OCI-M2 (cell line): Measurements from ENCODE around the gene SPATA9.
A peak's percentile ranks its signal among the peaks of the same experiment; 100 is the strongest.

Experiments used
- DNase-seq: peaks from one replicate; lab custom pipeline; 2025; ENCODE audit not compliant: unreplicated experiment; lab: John Stamatoyannopoulos, UW

Gene SPATA9, protein sequence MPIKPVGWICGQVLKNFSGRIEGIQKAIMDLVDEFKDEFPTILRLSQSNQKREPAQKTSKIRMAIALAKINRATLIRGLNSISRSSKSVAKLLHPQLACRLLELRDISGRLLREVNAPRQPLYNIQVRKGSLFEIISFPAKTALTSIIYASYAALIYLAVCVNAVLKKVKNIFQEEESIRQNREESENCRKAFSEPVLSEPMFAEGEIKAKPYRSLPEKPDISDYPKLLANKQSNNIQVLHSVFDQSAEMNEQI

DNA sequence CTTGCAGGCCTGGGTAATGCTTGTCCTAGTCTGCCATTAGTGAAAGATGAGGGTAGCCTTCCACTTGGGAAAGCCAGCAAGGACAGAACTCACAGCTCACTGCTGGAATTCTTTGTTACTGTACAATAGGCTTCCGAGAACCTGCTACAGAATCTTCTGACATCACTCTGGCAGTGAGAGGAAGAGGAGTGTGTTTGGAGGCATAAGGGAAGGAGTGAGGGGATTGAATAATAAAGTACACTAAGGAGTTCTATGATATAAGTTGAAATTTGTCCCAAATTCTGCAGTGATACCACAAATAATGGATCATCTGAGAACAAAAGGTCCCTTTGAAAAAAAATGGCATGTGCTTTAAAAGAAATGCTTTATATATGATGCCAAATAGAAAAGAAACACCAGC lies at the start of gene SPATA9:
TSS of gene SPATA9 (minus strand) at position 101 of the 400 bp plus-strand sequence. CDS start 137 bp downstream, outside the sequence.
- no peak for DNase-seq

DNA sequence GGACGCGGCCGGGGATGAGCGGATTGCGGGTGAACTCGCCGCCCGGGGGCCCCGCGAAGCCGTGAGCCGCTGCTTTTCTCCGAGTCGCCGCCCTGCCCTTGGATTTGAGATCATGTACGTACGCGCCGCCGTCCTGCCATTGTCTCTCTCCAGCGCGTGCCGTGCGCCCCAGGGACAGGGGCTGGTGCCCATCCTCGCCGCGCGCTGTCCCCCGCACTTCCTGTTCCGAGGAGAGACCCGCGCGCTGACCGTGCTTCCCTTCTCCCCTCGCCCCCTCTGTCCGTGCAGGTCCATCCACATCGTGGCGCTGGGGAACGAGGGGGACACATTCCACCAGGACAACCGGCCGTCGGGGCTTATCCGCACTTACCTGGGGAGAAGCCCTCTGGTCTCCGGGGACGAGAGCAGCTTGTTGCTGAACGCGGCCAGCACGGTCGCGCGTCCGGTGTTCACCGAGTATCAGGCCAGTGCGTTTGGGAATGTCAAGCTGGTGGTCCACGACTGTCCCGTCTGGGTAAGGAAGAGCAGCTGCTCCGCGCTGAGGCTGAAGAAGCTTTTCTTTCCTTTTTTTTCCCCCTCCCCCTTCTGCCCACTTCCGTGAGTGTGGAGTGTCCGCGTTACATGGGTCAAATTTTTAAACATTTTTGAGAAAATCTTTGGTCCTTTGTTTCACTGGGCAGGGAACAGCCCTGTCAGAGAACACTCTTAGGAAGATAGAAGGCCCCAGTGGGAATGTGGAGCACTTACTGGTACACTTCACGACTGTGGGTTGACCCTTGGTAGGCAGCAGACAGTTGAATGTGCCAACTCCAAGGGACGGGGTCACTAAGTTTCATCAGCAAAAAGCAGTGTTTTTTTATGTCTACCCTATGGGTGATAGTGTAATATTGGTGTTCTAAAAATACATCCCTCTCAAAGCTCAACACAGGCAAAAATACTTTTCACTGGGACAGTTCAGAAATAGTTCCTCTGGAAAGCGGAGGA lies 49.1 kb upstream of the SPATA9 start:
- DNase-seq = no peak

DNA sequence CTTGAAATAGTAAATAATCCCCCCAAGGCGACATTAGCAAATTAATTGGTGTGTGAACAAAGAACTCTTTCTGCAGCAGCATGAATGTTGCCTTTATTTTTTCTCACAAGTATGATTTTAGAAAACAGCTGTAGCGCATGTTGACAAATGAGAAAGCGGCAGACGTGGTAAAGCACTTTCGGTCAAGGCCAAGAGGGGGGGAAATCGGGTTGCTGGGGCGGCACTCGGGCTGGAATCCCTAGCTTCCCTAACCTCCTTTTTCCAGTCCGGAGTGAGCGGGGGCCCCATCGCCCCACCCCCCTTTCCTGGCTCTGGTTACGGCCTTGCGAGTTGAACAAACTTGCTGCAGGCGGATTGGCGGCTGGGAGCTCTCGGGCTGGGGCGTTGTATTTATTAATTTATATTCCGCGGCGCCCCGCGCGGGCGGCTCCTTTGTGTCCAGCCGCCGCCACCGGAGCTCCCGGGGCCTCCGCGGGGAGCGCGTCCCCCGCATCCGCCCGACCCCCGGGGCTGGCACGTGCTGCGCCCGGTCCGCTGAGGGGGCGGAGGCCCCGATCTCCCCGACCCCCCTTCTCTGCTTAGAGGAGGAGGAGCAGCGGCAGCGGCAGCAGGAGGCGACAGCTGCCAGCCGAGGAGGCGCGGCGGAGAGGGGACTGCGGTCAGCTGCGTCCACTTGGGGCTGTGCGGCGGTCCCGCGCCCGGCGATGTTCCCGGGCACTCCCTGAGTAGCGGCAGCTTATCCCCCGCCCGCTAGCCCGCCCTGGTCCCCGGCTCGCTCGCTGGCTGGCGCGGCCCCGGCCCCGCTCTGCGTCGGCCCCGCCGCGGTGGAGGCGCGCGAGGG lies 48.2 kb upstream of the SPATA9 start, which contains the start of gene RHOBTB3:
TSS of gene RHOBTB3 (plus strand) at position 607 of the 841 bp plus-strand sequence. CDS start 347 bp downstream, outside the sequence.
- peak; percentile 30 for DNase-seq

DNA sequence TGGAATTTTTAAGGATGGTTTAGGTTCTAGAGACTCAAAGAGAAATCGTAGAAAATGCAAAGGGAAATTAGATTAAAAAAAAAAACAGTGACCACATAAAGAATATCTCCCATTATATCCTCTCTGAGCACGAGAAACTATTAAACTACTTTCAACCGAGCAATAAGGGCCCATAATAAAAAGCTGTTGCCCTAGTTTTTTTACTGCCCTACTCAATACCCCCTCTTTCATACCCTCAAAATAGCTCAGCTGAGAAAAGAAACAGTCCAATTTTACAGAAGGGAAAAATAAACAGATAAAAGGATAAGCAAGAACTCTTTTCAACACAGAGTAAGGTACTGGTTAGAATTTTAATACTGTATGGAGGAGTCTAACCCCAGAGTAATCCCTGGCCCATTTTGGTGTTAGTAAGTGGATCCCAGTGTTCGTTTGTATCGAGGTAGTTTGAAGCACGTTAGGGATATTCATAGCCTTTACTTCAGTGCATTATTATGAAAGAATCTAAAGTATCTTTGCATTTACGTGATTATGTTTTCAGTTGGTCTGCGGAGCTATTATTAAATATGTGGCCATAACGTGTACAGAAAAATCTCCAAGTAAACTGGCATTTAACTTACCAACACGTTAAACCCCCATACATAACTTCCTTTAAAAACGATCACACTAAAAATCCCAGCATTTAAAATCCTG lies 47.4 kb upstream of the SPATA9 start:
- DNase-seq = no peak

DNA sequence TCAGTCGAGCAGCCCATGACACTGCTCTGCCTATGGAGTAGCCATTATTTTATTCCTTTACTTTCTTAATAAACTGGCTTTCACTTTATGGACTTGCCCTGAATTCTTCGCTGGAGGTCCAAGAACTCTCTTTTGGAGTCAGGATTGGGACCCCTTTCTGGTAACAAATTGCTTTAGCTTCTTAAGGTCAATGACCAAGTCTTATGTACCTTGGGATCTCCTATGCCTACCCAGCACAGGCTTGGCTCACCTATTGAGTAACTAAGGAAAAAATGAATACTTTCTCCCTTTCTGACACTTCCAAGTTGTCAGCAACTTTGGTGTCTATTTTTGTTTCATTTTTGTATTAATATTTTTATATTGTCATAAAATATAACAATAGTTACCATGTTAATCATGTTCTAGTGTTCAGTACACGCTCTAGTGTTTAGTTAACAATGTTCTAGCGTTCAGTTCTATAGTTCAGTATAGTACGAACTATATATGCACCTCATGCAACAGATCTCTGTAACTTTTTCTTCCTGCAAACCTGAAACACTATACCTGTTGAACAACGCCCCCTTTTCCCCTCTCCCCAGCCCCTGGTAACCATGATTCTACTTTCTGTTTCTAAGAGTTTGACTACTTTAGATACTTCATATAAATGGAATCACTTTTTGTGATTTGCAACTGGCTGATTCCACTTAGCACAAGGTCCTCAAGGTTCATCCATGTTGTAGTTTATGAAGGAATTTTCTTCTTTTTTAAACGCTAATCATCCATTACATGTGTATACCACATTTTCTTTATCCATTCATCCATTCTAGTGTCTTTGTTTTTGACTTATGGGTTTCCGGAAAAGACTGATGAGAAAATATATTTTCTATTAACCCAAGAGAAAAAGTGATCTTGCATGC lies 46.6 kb upstream of the SPATA9 start:
- no peak for DNase-seq

DNA sequence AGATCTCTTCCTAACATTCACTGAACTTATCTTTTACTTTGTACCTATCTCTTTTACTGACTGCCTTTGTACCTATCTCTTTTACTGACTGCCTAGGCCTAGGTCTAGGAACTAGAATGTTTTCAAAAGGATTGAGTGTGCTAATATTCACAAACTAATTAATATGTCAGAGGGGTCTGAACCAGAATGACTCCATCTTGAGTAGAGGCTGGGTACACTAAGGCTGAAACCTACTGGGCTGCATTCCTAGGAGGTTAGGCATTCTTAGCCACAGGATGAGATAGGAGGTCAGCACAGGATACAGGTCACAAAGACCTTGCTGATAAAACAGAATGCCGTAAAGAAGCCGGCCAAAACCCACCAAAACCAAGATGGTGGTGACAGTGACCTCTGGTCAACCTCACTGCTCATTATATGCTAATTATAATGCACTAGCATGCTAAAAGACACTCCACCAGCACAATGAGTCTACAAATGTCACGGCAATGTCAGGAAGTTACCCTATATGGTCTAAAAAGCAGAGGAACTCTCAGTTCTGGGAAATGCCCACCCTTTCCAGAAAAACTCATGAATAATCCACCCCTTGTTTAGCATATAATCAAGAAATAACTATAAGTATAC lies 45.8 kb upstream of the SPATA9 start:
- peak; percentile 67 for DNase-seq

DNA sequence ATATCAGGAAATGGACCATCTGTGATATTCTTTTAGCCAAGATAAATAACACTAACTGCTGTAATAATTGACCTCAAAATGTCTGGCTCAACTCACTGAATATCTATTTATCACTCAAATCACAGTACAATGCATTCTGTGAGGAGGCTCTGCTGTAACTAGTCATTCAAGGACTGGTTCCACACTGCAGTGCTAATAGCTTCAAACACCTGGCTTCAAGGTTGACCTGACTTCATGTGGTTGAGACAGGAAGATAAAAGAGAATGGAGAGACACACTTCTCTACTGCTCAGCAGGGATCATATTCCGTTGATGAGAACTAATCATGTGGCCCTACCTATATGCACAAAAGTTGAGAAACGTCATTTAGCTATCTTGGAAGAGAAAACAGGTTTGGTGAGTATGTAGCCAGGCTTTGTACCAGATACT lies 45.0 kb upstream of the SPATA9 start:
- DNase-seq = no peak

DNA sequence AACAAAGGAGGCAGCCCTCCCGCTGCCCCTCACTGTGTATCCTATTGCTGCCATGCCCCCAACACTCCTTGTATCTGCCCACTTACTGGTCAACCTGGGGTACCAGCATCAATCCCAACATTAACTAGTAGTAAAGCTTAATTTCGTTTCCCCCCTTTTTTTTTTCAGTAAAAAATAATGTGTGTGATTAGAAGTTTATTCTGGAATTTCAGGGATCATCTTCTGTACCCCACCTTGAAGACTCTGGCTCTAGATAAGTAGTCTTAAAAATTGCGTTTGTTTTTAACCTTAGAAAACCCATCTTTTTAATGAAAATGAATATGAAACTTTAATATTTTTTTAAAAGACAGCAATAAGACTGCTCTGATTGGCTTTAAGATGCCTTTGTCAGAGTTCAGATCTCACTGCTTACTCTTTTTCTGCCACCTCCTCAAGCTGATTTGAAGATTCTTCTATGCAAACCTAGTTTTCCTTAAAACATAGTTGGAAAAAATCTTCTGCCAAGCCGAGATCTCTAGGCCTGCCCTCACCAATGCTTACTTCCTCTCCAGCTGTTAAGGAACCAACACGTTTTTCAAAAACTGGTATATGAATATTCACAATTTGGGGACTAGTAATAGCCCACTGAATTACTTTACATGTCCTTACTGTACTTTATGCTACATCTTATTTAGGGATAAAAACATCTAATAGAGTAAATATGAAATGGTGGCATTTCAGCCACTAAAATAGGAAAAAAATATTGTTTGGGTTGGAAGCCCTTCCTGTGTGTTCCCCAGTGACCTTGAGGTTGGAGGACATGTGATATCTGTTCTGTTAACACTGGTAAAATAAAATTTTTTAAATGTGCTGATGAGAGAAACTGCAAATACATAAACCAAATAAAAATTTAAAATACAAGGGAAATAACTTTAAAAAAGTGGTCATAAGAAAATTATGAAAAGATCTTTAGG lies 44.3 kb upstream of the SPATA9 start:
- no peak for DNase-seq

DNA sequence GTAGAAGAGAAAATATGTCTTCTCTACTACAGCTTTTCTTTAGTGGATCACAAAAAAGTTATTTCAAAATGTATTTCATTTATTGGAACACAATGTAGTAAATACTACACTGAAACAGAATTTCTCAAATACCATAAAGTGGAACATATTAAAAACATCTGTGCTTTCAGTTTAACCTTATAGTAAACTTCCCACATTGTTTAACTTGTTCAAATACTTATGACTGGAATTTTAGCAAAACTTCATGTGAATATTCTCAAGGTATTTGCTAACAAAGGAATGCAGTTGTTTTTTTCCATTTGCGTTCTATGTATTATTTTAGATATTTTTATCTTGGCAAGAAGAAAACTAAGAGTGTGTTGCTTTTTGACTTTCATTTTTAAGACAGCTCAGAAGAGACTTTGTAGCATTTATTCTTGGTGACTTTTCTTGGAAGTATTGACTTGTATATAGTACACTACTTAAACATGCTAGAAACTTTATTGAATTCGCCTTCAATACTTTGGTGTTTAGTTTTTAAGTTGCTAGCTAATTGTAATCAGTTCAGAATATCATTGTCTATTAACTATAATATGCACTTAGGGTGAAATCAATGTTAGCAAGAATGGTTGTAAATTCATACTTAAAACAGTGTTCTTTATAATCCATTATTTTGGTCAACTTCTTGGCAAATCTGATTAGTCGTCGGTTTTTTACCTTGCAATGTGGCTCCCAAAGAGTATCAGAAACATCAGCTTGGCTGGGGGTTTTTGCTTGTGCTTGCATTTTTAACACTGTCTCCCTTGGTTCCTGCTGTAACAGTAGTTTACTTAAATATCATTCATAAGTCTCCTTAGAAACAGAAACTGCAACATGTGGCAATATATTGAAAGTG lies 43.4 kb upstream of the SPATA9 start:
- no peak for DNase-seq

DNA sequence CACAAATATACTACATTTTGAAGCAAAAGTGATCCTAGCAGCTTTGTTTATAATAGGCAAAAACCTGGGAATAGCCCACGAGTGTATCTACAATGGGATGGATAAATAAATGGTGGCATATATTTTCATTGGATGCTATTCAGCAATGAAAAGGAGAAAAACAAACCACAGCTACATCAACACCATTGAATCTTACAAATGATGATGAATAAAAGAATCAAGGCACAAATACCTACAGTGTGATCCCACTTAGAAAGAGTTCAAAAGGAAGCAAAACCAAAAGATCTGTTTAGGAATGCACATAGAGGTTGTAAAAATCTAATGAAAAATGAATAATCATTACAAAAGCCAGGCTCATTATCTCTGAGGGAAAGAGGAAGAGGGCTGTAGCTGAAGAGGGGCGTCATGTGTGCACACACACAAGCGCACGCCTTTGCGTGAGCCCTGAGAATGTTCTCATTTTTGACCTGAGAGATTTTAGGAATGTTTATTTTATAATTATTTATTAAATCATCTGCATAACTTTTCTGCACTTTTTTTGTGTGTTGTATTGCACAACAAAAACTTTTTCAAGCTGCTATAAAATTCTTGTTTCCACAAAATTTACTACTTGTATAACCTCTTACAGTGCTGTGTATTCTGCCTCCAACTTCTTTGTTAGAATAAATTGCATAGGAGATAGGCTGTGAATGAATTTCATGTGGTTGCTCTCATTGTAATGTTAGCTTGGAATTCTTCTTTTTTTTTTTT lies 42.5 kb upstream of the SPATA9 start:
- DNase-seq = no peak

DNA sequence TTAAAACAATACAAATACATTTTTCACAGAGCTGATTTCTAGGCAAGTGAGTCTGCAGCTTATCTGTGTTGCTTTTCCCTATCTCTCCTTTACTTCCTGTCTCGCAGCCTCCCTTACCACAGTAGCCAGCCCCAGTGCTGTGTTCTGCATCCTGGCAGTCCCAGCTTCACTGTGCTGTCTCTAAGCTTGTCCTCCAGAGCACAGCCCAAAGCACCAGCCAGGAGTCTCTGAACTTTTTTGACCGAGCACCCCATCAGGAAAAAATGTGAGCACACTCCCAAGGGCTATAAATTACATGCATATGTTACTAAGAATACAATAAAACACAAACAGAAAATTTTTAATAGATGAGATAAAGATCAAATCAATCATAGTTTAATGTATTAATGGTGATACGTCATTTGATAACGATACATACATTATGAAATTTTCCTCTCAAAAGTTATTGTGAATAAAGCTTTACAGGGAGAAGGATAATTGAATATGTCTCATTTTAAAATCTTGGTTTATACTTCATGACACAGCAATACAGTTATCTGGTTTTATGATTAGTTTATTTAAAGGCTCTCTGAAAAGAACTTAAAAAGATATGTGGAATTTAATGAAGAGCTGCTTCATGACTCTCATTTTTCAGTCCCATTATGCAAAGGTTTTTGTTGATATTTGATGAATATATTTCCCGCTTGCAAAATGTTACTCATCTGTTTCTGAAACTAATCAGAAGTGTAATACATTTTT lies 41.0 kb upstream of the SPATA9 start:
- no peak for DNase-seq

DNA sequence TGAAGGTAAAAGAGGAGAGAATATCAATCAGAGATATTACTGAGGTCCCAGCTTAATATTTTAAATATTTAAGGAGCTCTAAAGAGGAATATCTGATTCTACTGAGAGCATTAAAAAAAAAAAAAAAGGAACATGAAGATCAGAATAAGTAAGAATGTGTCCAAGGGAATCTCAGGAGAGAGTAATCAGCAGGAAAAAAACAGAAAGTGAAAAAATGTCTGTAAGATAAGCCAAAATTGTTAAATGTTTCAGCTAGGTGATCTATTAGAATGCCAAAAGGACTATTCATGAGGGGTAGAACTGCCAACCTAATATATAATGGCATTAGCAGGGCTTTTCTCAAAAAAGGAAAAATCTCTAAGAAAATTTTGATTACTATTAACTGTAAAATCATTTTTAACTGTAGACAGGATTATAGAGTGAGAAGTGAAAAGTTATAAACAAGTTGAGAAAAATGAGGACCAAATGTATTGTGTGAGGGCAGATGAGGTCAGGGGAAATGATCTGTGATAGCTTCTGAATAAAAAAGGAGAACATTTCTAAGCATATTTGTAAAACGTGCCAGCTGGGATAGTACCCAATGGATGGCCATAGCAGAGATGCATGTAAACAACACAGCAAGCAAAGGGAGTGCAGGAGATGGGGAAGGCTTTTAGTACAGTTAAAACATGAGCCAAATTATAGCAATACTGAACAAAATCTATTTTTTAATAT lies 38.9 kb upstream of the SPATA9 start:
- DNase-seq = no peak

DNA sequence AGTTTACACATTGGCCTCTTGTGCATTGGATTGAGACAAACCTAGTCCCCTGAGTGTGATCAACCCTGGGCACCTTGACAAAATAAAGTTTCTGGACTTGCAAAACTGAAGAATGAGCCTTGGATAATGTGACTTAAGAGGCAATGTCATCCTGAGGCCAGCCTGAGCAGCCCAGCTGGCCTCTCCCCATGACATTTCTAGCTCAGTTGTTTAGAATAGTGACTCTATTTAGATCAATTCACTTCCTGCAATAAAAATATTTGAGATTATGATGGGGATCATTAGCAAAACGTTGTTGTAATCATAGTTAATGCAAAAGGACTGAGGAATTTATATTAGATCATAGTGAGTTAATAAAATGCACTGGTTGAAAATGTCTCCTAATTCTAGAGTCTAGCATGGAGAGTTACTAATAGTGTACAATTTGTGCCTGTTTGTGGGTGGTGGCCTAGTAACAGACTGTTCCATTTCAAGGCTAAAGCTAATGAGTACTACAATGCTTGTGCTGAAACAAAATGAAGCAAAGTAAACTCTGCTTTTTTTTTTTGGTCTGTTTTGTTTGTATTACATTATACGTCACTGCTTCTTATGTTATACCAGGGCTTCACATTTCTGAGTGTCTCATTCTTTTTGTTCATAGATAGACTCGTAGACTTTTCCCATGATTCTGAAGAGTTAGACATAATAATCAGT lies 37.4 kb upstream of the SPATA9 start:
- DNase-seq = no peak

DNA sequence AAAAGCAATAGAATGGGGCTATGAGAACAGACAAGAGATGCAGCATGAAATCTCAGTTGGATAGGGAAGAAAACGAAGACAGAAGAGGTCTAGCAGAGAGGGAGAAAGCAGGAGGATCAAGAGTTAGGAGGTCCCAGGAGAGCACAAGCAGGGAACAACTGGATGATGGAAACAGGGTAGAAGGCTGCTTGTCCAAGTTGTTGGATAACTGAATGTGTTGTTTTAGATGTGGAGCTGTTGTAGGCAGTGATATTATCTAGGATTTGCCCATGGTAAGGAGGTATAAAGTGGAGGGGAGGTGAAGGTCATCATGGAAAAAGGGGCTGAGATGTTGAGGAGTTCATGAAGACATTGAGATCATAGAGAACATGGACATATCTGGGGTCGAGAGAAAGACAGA lies 35.9 kb upstream of the SPATA9 start:
- DNase-seq = no peak
